ENCODE measurements around the gene MRPL10.

Gene MRPL10

GRCh38 chr17:47831003-47831933 lies at the start of gene MRPL10, which contains the start of gene LRRC46 (continued):
- TF ChIP-seq ZNF843 (tag by site-specific recombination; IDR thresholded peaks at IDR 0.05) (peak; percentile 26; the same call in 1 of the 2 replicates), KLF16 (tag by site-specific recombination; IDR thresholded peaks at IDR 0.05) (0 out of 2 replicates have a peak, but pooled peaks have one; percentile 34), ZNF341 (tag by site-specific recombination; IDR thresholded peaks at IDR 0.05; ENCODE audit: low read depth) (no peak), ZNF274 (IDR thresholded peaks at IDR 0.05; ENCODE audit: low read length) (no peak), ZNF274 (tag by site-specific recombination; IDR thresholded peaks at IDR 0.05; ENCODE audit: borderline replicate concordance) (no peak), GLIS2 (tag by site-specific recombination; IDR thresholded peaks at IDR 0.05) (peak; percentile 95), ZNF184 (tag by site-specific recombination; IDR thresholded peaks at IDR 0.05) (no peak)

DNA sequence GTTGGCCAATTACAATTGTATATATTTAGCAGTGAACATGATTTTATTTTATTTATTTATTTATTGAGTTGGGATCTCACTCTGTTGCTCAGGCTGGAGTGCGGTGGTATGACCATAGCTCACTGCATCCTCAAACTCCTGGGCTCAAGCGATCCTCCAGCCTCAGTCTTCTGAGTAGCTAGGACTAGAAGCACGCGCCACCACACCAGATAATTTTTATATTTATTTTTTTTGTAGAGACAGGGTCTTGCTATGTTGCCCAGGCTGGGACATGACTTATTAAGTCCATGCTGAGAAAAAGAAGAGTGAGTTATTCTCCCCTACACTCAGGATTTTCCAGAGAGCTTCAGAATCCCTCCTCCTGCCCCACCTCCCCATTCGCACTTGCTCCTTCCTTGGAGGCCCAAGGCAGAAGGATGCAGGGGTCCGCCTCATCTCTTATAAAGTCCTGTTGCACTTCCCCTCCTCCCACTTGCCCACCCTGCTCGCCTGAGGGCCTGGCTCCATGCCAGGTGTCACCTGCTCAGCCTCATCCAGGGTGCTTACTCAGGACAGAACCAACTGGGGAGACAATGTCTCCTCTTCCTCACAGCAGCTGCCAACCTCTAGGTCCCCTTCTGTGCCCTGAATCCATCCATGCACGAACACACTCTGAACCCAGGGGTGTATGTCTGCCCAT lies 48.6 kb upstream of the MRPL10 start:
- peak; percentile 99 for TF ChIP-seq ZNF121 (tag by site-specific recombination; IDR thresholded peaks at IDR 0.05)
- TF ChIP-seq ZNF530 (tag by site-specific recombination; IDR thresholded peaks at IDR 0.05; ENCODE audit: low read depth): no peak
- no peak for TF ChIP-seq ZNF157 (tag by site-specific recombination; IDR thresholded peaks at IDR 0.05)
- POLR2A ChIA-PET: interaction anchor here (0.5 to 1.2 kb wide), 2 partner anchors 16 to 1070 kb away, joined by 3 read pairs; partner anchors contain the start of gene SP2

DNA sequence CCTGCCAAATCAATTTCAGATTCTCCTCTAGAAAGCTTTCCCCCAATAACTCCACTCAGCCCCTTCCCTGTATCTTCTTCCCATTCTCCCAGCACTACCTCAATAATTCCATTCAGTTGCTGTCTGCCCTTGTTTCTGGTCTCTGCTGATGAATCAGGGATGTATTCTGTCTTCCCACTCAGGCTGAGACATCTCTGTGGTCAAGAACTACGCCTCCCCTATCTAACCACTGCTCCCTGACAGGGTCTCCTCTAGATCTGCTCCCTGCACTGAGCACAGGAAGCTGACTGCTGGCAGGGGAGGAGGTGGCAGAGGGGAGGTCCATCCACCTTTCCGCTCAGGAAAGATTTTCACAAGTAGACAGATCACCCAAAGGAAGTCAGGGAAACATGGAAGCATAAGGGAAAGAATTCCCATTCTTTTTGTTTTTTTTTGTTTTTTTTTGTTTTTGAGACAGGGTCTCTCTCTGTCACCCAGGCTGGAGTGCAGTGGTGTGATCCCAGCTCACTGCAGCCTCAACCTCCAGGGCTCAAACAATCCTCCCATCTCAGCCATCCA lies 47.8 kb upstream of the MRPL10 start:
- Histone ChIP-seq H3K4me1 (ENCODE audit: control insufficient read depth, insufficient read depth, low read length) (peaks cover 2% of the 10 kb centered on the region), H3K9me3 (ENCODE audit: control insufficient read depth, insufficient read depth, low read depth, low read length) (no peaks in the 10 kb centered on the region), H3K4me3 (ENCODE audit: low read depth, low read length) (no peak overlapping the region), H3K27ac (ENCODE audit: extremely low read depth, low read depth, low read length) (no peak overlapping the region), H3K36me3 (ENCODE audit: control insufficient read depth in 2 of 2, insufficient read depth in 1 of 2, low read length in 2 of 2) (no peaks in the 10 kb centered on the region)
- ChIA-PET POLR2A (interaction anchor here (1.2 kb wide), 1 partner anchor 17 kb away, joined by 3 read pairs; the partner anchor contains the start of gene SP2), CTCF (interaction anchor here (0.9 to 18.5 kb wide), 3 partner anchors 11 to 66 kb away, joined by 3 to 837 read pairs (median 35); partner anchors contain the start of genes SCRN2 and SP6)
- TF ChIP-seq ZNF266 (tag by site-specific recombination; IDR thresholded peaks at IDR 0.05; ENCODE audit: low read depth) (no peak), SP3 (tag by site-specific recombination; IDR thresholded peaks at IDR 0.05) (no peak), ZFHX2 (tag by site-specific recombination; conservative IDR thresholded peaks at IDR 0.05) (peak; percentile 24; the same call in 1 of the 2 replicates), ZBTB17 (tag by site-specific recombination; IDR thresholded peaks at IDR 0.05) (peak; percentile 10; the same call in 1 of the 2 replicates), TRIM28 (IDR thresholded peaks at IDR 0.05; ENCODE audit: borderline replicate concordance, low read length) (no peak)
- TF ChIP-seq, protein P1, sequence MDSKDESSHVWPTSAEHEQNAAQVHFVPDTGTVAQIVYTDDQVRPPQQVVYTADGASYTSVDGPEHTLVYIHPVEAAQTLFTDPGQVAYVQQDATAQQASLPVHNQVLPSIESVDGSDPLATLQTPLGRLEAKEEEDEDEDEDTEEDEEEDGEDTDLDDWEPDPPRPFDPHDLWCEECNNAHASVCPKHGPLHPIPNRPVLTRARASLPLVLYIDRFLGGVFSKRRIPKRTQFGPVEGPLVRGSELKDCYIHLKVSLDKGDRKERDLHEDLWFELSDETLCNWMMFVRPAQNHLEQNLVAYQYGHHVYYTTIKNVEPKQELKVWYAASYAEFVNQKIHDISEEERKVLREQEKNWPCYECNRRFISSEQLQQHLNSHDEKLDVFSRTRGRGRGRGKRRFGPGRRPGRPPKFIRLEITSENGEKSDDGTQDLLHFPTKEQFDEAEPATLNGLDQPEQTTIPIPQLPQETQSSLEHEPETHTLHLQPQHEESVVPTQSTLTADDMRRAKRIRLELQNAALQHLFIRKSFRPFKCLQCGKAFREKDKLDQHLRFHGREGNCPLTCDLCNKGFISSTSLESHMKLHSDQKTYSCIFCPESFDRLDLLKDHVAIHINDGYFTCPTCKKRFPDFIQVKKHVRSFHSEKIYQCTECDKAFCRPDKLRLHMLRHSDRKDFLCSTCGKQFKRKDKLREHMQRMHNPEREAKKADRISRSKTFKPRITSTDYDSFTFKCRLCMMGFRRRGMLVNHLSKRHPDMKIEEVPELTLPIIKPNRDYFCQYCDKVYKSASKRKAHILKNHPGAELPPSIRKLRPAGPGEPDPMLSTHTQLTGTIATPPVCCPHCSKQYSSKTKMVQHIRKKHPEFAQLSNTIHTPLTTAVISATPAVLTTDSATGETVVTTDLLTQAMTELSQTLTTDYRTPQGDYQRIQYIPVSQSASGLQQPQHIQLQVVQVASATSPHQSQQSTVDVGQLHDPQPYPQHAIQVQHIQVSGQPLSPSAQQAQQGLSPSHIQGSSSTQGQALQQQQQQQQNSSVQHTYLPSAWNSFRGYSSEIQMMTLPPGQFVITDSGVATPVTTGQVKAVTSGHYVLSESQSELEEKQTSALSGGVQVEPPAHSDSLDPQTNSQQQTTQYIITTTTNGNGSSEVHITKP (tag by site-specific recombination; IDR thresholded peaks at IDR 0.05): peak; percentile 78

More for the DNA sequence above, 48.6 kb upstream of the MRPL10 start:
- Histone ChIP-seq H3K4me3 (ENCODE audit: low read depth, low read length) (no peak overlapping the region), H3K4me1 (ENCODE audit: control insufficient read depth, insufficient read depth, low read length) (peaks cover 6% of the 10 kb centered on the region), H3K9me3 (ENCODE audit: control insufficient read depth, insufficient read depth, low read depth, low read length) (no peaks in the 10 kb centered on the region), H3K36me3 (ENCODE audit: control insufficient read depth in 2 of 2, insufficient read depth in 1 of 2, low read length in 2 of 2) (no peaks in the 10 kb centered on the region), H3K27ac (ENCODE audit: extremely low read depth, low read depth, low read length) (no peak overlapping the region)
- CTCF ChIA-PET: interaction anchor here (0.7 to 18.5 kb wide), 4 partner anchors 10 to 65 kb away, joined by 3 to 837 read pairs (median 19); partner anchors contain the start of genes SCRN2 and SP6

Measured in HEK293 (cell line).